ENCODE measurements around the gene TMEM191C.
A peak's percentile ranks its signal among the peaks of the same experiment; 100 is the strongest.
"Not testable (repeated sequence)": the region's sequence is repeated elsewhere in the genome, so short reads cannot be mapped to it uniquely, and the experiment has no call there.

Gene TMEM191C

DNA sequence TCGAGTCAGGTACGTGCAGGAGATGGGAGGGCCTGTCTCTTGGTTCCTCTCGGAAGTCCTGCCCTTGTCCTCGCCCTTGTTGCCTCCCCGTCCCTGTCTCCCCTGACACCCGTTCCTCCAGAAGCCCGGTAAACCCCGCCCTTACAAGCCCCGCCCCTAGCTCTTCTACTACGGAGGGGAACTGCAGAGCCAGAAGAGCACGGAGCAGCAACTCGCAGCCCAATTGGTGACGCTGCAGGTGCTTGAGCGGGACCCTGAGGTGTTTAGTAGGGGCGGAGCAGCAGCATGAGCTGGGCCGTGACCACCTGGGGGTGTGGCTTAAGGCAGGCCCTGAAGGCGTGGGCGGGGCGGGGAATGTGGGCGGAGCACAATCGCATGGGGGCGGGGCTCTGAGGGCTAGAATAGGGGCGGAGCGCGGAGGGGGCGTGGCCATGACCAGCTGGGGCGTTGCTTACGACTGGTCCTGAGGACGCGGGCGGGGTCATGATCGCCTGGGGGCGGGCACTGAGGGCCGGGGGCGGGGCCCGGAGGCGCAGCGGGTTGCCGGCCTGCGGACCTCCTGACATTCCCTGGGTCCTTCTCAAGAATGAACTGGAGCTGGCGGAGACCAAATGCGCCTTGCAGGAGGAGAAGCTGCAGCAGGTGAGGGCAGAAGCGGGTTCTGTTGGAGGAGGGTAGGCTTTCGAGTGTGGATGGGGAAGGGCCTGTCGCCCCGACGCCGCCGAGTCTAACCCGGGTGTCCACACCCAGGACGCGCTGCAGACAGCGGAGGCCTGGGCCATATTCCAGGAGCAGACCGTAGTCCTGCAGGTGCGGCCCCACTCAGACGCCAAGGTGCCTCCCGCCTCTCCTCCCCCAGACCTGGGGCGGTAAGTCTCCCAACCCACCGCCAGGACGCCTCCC, 1.3 kb downstream of the TMEM191C start:
- H2BK12ac ChIP-seq (ENCODE audit: low read length in 2 of 2); H3K14ac ChIP-seq (ENCODE audit: low read length in 2 of 2); H4K91ac ChIP-seq (ENCODE audit: low read length); H2AFZ ChIP-seq (ENCODE audit: low read depth, low read length); H3K27ac ChIP-seq (ENCODE audit: low read length, poor library complexity, severe bottlenecking); H3K23ac ChIP-seq (ENCODE audit: low read length in 2 of 2); H2BK5ac ChIP-seq (ENCODE audit: low read depth, low read length, poor library complexity, severe bottlenecking); H2BK120ac ChIP-seq (ENCODE audit: low read depth, low read length); H3K4ac ChIP-seq (ENCODE audit: low read depth in 1 of 2, low read length in 2 of 2); H3K4me1 ChIP-seq (ENCODE audit: control insufficient read depth, insufficient read depth, low read depth, low read length); H4K8ac ChIP-seq (ENCODE audit: low read length); H3K36me3 ChIP-seq (ENCODE audit: control insufficient read depth in 1 of 2, insufficient read depth in 2 of 2, low read depth in 1 of 2, low read length in 2 of 2); H2BK15ac ChIP-seq (ENCODE audit: low read depth, poor library complexity, severe bottlenecking); H3K18ac ChIP-seq (ENCODE audit: low read depth in 1 of 2, low read length in 2 of 2); H2AK5ac ChIP-seq (ENCODE audit: low read length, severe bottlenecking); H3K9ac ChIP-seq (ENCODE audit: low read length); H3K79me1 ChIP-seq (replicated peaks; ENCODE audit: low read length, poor library complexity, severe bottlenecking); H3K27me3 ChIP-seq (ENCODE audit: control insufficient read depth in 1 of 2, insufficient read depth in 1 of 2, low read length in 2 of 2); H3K9me3 ChIP-seq (ENCODE audit: control insufficient read depth, low read length): not testable (repeated sequence)
- DNase-seq = peak; percentile 87
- Histone ChIP-seq H3K4me2 (ENCODE audit: low read length, poor library complexity, severe bottlenecking) (peak overlapping the region; percentile 17), H3K4me3 (ENCODE audit: insufficient read depth in 1 of 2, low read depth in 1 of 2, low read length in 2 of 2) (peak overlapping the region in 1 of 2 experiments; percentile 61)
- WGBS = 0% methylated on average over 1 of the region's 60 CpGs

DNA sequence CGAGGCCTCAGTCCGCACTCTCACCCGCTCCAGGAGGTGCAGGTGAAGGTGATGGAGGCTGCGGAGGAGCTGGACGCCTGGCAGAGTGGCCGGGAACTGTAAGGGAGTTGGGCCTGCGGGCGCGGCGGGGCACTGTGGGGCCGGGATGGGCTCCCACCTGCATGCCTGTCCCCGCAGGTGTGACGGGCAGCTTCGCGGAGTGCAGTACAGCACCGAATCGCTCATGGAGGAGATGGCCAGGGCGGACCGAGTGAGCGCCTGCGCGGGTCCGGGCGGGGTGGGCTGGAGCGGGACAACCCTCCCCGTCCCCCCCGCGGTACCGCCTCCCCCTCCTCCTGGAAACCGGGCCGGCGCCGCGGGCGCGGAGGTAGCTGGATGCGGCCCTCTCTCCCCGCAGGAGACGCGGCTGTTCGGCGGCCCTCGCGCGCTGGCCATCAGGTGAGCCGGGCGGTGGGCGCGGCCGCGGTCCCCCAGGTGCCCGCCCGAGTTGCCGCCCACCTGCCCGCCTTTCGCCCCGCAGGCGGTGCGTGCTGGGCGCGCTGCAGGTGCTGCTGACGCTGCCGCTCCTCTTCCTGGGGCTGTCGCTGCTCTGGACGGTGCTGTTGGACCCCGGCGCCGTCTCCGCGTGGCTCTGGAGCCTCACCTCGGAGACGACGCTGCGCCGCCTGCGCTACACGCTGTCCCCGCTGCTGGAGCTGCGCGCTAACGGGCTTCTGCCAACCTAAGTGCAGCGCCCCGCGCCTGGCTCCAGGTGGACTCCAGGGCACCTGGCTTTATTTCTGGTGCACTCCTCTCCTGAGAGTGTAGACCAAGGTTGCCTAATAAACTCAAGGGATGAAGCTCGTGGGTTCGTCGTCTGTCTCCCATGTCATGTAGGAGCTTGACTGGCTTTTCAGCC, 2.2 kb downstream of the TMEM191C start:
- not testable (repeated sequence) for H3K23ac ChIP-seq (ENCODE audit: low read length in 2 of 2); H3K27me3 ChIP-seq (ENCODE audit: control insufficient read depth in 1 of 2, insufficient read depth in 1 of 2, low read length in 2 of 2); H4K91ac ChIP-seq (ENCODE audit: low read length); H2BK12ac ChIP-seq (ENCODE audit: low read length in 2 of 2); H3K4me2 ChIP-seq (ENCODE audit: low read length, poor library complexity, severe bottlenecking); H4K8ac ChIP-seq (ENCODE audit: low read length); DNase-seq; H2BK15ac ChIP-seq (ENCODE audit: low read depth, poor library complexity, severe bottlenecking); H3K14ac ChIP-seq (ENCODE audit: low read length in 2 of 2); H3K4me1 ChIP-seq (ENCODE audit: control insufficient read depth, insufficient read depth, low read depth, low read length); H2BK5ac ChIP-seq (ENCODE audit: low read depth, low read length, poor library complexity, severe bottlenecking); H3K4ac ChIP-seq (ENCODE audit: low read depth in 1 of 2, low read length in 2 of 2); H3K9ac ChIP-seq (ENCODE audit: low read length); H2BK120ac ChIP-seq (ENCODE audit: low read depth, low read length); H3K18ac ChIP-seq (ENCODE audit: low read depth in 1 of 2, low read length in 2 of 2); H3K36me3 ChIP-seq (ENCODE audit: control insufficient read depth in 1 of 2, insufficient read depth in 2 of 2, low read depth in 1 of 2, low read length in 2 of 2); H2AK5ac ChIP-seq (ENCODE audit: low read length, severe bottlenecking); H3K27ac ChIP-seq (ENCODE audit: low read length, poor library complexity, severe bottlenecking); H3K4me3 ChIP-seq (ENCODE audit: insufficient read depth in 1 of 2, low read depth in 1 of 2, low read length in 2 of 2); H3K9me3 ChIP-seq (ENCODE audit: control insufficient read depth, low read length); H2AFZ ChIP-seq (ENCODE audit: low read depth, low read length); H3K79me1 ChIP-seq (replicated peaks; ENCODE audit: low read length, poor library complexity, severe bottlenecking)
- 20% methylated on average over 1 of the region's 87 CpGs for WGBS

- H2BK120ac ChIP-seq (ENCODE audit: low read depth, low read length); H3K14ac ChIP-seq (ENCODE audit: low read length in 2 of 2); H3K4me3 ChIP-seq (ENCODE audit: insufficient read depth in 1 of 2, low read depth in 1 of 2, low read length in 2 of 2); H2BK12ac ChIP-seq (ENCODE audit: low read length in 2 of 2); H3K9ac ChIP-seq (ENCODE audit: low read length); H3K27ac ChIP-seq (ENCODE audit: low read length, poor library complexity, severe bottlenecking); H3K79me1 ChIP-seq (replicated peaks; ENCODE audit: low read length, poor library complexity, severe bottlenecking); H2BK15ac ChIP-seq (ENCODE audit: low read depth, poor library complexity, severe bottlenecking); H3K9me3 ChIP-seq (ENCODE audit: control insufficient read depth, low read length); H3K18ac ChIP-seq (ENCODE audit: low read depth in 1 of 2, low read length in 2 of 2); H3K23ac ChIP-seq (ENCODE audit: low read length in 2 of 2); H3K27me3 ChIP-seq (ENCODE audit: control insufficient read depth in 1 of 2, insufficient read depth in 1 of 2, low read length in 2 of 2); H3K4me1 ChIP-seq (ENCODE audit: control insufficient read depth, insufficient read depth, low read depth, low read length); H2AK5ac ChIP-seq (ENCODE audit: low read length, severe bottlenecking); H4K91ac ChIP-seq (ENCODE audit: low read length); DNase-seq; H3K4ac ChIP-seq (ENCODE audit: low read depth in 1 of 2, low read length in 2 of 2); H2BK5ac ChIP-seq (ENCODE audit: low read depth, low read length, poor library complexity, severe bottlenecking); H4K8ac ChIP-seq (ENCODE audit: low read length); H3K4me2 ChIP-seq (ENCODE audit: low read length, poor library complexity, severe bottlenecking); H3K36me3 ChIP-seq (ENCODE audit: control insufficient read depth in 1 of 2, insufficient read depth in 2 of 2, low read depth in 1 of 2, low read length in 2 of 2); H2AFZ ChIP-seq (ENCODE audit: low read depth, low read length): not testable (repeated sequence)
- WGBS = no CpG with 5 or more reads among the region's 11 CpGs
These were observed 5.8 kb downstream of the TMEM191C start for GRCh38 chr22:21472984-21473383.

DNA sequence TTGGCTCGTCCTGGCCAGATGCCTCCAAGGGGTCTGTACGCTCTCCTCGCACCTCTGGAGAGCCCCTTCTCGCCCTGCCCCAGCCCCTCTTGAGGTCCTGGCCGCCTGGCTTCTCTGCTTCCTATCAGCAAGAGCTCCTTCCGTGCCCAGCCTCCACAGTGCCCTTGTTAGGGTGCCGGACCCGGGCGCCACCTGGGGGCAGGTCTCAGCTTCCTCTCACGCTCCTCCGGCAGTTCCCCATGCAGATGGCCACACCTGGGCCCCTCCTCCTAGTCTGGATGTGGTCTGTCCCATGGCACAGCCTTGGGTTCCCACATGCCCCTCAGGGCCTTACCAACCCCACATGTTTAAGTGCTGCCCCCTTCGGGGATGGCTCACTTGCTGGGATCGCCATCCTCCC, 6.5 kb downstream of the TMEM191C start:
- not testable (repeated sequence) for H2AK5ac ChIP-seq (ENCODE audit: low read length, severe bottlenecking); H3K36me3 ChIP-seq (ENCODE audit: control insufficient read depth in 1 of 2, insufficient read depth in 2 of 2, low read depth in 1 of 2, low read length in 2 of 2); H3K18ac ChIP-seq (ENCODE audit: low read depth in 1 of 2, low read length in 2 of 2); H2AFZ ChIP-seq (ENCODE audit: low read depth, low read length); H3K9me3 ChIP-seq (ENCODE audit: control insufficient read depth, low read length); H2BK12ac ChIP-seq (ENCODE audit: low read length in 2 of 2); H3K79me1 ChIP-seq (replicated peaks; ENCODE audit: low read length, poor library complexity, severe bottlenecking); H3K27ac ChIP-seq (ENCODE audit: low read length, poor library complexity, severe bottlenecking); H2BK120ac ChIP-seq (ENCODE audit: low read depth, low read length); H4K8ac ChIP-seq (ENCODE audit: low read length); H3K4ac ChIP-seq (ENCODE audit: low read depth in 1 of 2, low read length in 2 of 2); H3K14ac ChIP-seq (ENCODE audit: low read length in 2 of 2); H3K23ac ChIP-seq (ENCODE audit: low read length in 2 of 2); H3K4me1 ChIP-seq (ENCODE audit: control insufficient read depth, insufficient read depth, low read depth, low read length); H3K4me2 ChIP-seq (ENCODE audit: low read length, poor library complexity, severe bottlenecking); DNase-seq; H2BK5ac ChIP-seq (ENCODE audit: low read depth, low read length, poor library complexity, severe bottlenecking); H4K91ac ChIP-seq (ENCODE audit: low read length); H3K4me3 ChIP-seq (ENCODE audit: insufficient read depth in 1 of 2, low read depth in 1 of 2, low read length in 2 of 2); H2BK15ac ChIP-seq (ENCODE audit: low read depth, poor library complexity, severe bottlenecking); H3K27me3 ChIP-seq (ENCODE audit: control insufficient read depth in 1 of 2, insufficient read depth in 1 of 2, low read length in 2 of 2); H3K9ac ChIP-seq (ENCODE audit: low read length)
- whole genome bisulfite sequencing = no CpG with 5 or more reads among the region's 13 CpGs

Data from mesenchymal stem cell (in vitro differentiated cells and primary cell).